Measurements from ENCODE around the gene NRL.

Gene NRL

GRCh38 chr14:24080888-24081738 is 33.6 kb downstream of the NRL start:
- peak; percentile 72 for DNase-seq (ENCODE audit: low spot score)

GRCh38 chr14:24080142-24080530 is 34.6 kb downstream of the NRL start:
- no peak for DNase-seq (ENCODE audit: low spot score)

GRCh38 chr14:24079491-24080141 is 35.1 kb downstream of the NRL start:
- DNase-seq (ENCODE audit: low spot score), result peak; percentile 81

GRCh38 chr14:24078146-24078545 is 36.6 kb downstream of the NRL start:
- no peak for DNase-seq (ENCODE audit: low spot score)

GRCh38 chr14:24077086-24077485 is 37.7 kb downstream of the NRL start:
- DNase-seq (ENCODE audit: low spot score), result no peak

- DNase-seq (ENCODE audit: low spot score), result no peak
These were observed 38.5 kb downstream of the NRL start for GRCh38 chr14:24076302-24076601.

- no peak for DNase-seq (ENCODE audit: low spot score)
These were observed 39.1 kb downstream of the NRL start for GRCh38 chr14:24075485-24076301.

GRCh38 chr14:24074625-24075484 is 39.9 kb downstream of the NRL start:
- no peak for DNase-seq (ENCODE audit: low spot score)

- DNase-seq (ENCODE audit: low spot score), result no peak
These were observed 41.6 kb downstream of the NRL start for GRCh38 chr14:24072881-24073877.

- no peak for DNase-seq (ENCODE audit: low spot score)
These were observed 42.3 kb downstream of the NRL start for GRCh38 chr14:24072436-24072835.

- DNase-seq (ENCODE audit: low spot score), result no peak
These were observed 42.8 kb downstream of the NRL start for GRCh38 chr14:24071836-24072430.

GRCh38 chr14:24071144-24071697 is 43.5 kb downstream of the NRL start, which contains the start of gene CPNE6:
Gene CPNE6 (plus strand): TSS chr14:24071562. CDS start chr14:24072937, 1,375 bp downstream.
- DNase-seq (ENCODE audit: low spot score), result no peak

GRCh38 chr14:24070285-24071143 is 44.2 kb downstream of the NRL start:
- no peak for DNase-seq (ENCODE audit: low spot score)

- DNase-seq (ENCODE audit: low spot score), result no peak
These were observed 45.4 kb downstream of the NRL start for GRCh38 chr14:24069411-24069735.

- DNase-seq (ENCODE audit: low spot score), result no peak
These were observed 45.9 kb downstream of the NRL start for GRCh38 chr14:24068711-24069410.

- DNase-seq (ENCODE audit: low spot score), result no peak
These were observed 47.3 kb downstream of the NRL start for GRCh38 chr14:24067133-24068082.

- no peak for DNase-seq (ENCODE audit: low spot score)
These were observed 48.1 kb downstream of the NRL start for GRCh38 chr14:24066496-24067132.
